NCI-H510A treated with DMSO at 0.1 percent for 48 hours (cell line): Measurements from ENCODE around the gene CAPN3.
"Not testable (repeated sequence)": the region's sequence is repeated elsewhere in the genome, so short reads cannot be mapped to it uniquely, and the experiment has no call there.

Source experiments
- DNase-seq: peaks from one replicate; lab custom pipeline; 2025; lab: John Stamatoyannopoulos, UW

Gene CAPN3

GRCh38 chr15:42359249-42359648 is at the start of gene CAPN3:
Gene CAPN3 (plus strand): TSS chr15:42359501. CDS start chr15:42359806, 305 bp downstream.
- no peak for DNase-seq

GRCh38 chr15:42313463-42313862 is 45.8 kb upstream of the CAPN3 start:
- DNase-seq = no peak

DNA sequence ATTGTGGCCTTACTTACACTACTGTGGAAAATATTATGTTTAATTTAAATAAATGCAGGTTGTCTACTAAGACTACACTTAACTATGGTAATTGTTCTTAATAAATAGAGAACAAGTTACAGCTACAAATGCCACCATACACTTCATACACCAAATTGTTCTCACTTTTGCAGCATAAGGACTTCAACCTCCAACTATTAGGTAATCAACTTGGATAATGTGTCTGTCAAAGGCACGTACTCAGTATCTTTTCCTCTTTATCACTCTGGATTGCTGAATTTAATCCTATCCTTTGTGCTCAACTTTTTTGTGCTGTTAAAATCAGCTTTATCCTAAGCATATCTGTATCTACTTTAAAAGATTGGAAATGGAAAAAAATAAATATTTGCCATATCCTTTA is 44.5 kb upstream of the CAPN3 start:
- DNase-seq = no peak

DNA sequence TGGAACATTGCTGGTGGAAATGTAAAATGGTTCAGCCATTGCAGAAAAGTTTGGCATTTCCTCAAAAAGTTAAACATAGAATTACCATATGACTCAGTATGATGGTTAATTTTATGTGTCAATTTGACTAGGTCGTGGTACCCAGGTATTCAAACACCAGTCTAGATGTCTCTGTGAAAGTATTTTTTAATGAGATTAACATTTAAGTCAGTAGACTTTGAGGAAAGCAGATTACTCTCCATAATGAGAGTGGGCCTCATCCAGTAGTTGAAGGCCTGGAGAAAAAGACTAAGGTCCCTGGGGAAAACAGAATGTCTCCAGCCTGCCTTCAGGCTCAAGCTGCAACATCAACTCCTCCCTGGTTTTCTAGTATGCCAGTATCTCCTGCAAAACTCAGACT is 43.8 kb upstream of the CAPN3 start:
- DNase-seq = no peak

- DNase-seq = not testable (repeated sequence)
These were observed 43.0 kb upstream of the CAPN3 start for GRCh38 chr15:42316282-42316805.

DNA sequence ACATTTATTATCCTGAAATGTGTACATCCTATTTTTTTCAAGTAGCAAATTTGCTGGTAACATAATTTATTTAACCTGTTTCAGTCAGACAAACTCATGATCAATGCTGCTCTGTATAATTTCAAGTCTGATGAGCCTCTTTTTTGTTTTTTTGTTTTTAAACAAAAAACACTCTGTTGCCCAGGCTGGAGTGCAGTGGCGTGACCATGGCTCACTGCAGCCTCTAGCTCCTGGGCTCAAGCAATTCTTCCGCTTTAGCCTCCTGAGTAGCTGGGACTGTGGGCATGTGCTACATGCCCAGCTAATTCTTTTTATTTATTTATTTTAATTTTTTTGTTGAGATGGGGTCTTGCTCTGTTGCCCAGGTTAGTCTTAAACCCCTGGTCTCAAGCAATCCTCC is 40.1 kb upstream of the CAPN3 start:
- DNase-seq = no peak

DNA sequence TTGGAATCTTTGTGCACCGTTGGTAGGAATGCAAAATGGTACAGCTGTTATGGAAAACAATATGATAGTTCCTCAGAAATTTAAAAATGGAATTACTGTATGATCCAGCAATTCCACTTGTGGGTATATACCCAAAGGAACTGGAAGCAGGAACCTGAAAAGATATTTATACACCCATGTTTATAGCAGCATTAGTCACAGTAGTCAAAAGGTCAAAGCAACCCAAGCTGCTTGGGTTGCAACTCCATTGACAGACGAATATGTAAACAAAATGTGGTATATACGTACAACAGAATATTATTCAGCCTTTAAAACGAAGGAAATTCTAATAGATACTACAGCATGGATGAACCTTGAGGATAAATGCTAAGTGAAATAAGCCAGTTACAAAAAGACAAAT is 35.0 kb upstream of the CAPN3 start:
- DNase-seq = no peak

- no peak for DNase-seq
These were observed 30.1 kb upstream of the CAPN3 start for GRCh38 chr15:42329161-42329560.

DNA sequence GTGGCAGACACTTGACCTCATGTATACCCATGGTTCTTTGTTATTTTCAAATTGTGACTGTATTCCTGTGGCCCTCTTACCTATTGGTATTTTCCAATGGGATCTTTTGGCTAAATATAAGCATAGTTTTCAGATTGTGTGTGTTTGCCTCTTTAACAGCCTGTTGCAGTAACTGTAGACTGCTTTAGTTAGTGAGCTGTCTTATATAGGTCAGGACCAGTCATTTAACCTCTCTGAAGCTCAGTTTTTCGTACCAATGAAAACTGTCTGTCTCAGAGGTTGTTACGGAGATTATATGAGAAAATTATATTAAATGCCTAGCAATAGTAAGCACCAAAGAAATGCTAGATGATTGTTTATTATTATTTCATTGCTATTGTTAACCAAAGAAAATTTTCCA is 29.3 kb upstream of the CAPN3 start:
- no peak for DNase-seq

DNA sequence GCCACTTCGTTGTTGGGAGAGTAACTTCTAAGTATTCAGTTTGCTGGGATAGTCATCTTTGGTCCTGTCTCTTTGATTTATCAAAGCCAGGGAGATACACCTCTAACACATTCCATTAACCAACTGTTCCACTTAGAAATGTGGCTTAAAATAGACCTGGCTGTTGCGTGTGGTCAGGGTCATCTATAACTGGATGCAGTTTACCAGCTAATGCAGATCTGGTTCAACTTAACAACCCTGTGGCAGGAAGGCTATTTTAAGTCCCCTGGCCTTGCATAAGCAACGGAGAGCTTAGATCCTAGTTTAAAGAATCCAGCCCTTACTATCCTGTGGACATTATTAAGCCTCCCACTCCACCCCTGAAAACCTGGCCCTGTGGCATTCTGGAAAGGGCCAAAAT is 28.1 kb upstream of the CAPN3 start:
- DNase-seq = no peak

- DNase-seq = no peak
These were observed 27.0 kb upstream of the CAPN3 start for GRCh38 chr15:42332331-42332730.

GRCh38 chr15:42335074-42335473 is 24.2 kb upstream of the CAPN3 start:
- DNase-seq = no peak

- not testable (repeated sequence) for DNase-seq
These were observed 22.7 kb upstream of the CAPN3 start for GRCh38 chr15:42336650-42337049.

GRCh38 chr15:42337104-42337503 is 22.2 kb upstream of the CAPN3 start:
- DNase-seq = not testable (repeated sequence)

- no peak for DNase-seq
These were observed 20.8 kb upstream of the CAPN3 start for GRCh38 chr15:42338500-42338899.

DNA sequence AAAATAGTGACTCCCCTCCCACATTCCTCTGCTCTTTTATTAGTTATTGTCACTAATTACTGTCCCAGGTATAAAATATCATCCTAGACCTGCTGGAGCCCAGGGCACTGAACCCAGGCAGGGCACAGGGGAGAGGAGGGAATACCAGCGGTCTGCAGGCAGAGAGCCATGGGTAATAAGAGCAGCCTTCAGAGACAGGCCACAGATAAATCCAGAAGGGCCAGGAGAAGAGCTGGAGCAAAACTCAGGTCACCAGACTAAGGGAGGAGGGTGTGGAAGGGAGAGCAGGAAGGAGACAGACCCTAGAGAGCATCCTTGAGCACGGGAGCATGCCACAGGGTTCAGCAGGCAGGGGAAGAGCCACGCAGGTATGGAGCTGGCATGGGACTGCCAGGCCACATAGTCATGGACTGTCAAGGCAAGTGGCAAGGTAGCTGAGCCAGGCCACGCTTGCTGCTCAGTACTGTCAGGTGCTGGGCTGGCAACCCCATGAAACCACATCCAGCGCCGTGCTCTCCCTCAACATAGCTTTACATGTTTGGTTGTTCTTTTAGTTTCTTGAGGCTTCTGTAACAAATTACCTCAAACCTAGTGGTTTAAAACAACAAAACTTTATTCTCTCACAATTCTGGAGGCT is 15.6 kb upstream of the CAPN3 start:
- no peak for DNase-seq

GRCh38 chr15:42344763-42345162 is 14.5 kb upstream of the CAPN3 start:
- no peak for DNase-seq

DNA sequence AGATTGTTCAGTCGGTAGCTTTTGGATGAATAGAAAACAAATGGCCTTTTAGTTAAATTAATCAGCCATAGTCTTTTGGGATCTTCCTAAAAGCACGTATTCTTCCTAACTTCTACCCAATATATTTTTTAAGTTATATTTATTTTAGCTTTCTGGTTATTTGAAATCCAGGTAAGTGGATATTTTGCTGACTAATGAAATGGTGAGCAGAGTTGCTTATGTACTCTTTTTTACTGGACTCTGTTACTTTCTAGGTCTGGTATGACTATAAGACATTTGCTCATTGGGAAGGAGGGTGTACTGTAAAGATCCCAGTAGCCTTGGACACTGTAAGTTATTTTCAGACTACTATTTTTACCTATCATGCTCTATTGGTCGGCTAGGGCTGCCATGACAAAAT is 13.8 kb upstream of the CAPN3 start:
- no peak for DNase-seq

- no peak for DNase-seq
These were observed 11.2 kb upstream of the CAPN3 start for GRCh38 chr15:42348083-42348482.

DNA sequence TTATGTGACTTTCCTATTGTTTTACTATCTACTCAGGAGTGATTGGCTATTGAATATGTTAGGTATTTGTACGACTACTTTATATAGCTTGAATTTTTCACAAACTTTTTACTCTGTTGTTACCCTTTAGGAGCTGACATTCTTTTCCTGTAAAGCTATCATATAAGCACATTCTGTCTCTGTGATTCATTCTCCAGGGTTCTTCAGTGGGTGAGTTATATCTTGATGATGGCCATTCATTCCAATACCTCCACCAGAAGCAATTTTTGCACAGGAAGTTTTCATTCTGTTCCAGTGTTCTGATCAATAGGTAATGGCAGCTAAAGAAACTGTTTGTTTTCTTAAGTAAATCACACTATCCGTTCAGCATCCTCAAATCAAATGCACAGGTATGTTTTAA is 10.1 kb upstream of the CAPN3 start:
- no peak for DNase-seq

DNA sequence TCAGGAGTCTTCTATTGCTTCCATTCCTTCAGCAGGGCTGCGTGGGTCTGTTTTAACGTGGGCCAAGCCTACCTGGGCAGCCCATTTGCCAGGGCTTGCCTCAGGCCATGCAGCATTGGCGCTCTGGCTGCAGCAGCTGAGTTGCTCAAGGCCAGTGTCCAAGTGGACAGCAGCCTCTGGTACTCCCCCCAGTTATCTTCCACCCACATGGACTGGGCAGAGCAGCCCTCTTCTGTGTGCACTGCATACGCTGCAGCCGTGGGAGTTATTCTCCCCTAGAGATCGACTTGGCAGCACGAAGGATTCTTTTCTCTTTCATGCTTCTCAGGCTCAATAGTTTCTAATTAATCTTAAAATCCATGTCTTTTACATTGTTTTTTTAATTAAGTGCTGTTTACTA is 6.9 kb upstream of the CAPN3 start:
- DNase-seq = no peak

DNA sequence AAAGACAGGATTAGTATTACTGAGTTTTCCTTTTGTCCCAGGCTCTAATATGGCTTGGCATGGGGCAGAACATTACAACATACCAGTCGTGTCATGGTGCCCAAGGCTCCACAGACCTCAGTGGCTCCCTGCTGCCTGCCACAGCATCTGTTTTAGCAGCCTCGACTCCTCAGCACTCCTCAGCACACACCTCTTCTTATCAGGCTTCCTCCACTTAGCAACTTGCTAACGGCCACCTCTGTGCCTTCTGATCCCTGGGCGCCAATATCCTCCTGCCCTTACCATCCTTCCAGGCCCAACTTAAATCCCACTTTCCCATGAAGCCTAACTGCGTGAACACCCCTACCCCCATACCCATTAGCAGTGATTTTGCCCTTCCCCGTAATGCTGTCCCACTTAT is 6.2 kb upstream of the CAPN3 start:
- DNase-seq = no peak

DNA sequence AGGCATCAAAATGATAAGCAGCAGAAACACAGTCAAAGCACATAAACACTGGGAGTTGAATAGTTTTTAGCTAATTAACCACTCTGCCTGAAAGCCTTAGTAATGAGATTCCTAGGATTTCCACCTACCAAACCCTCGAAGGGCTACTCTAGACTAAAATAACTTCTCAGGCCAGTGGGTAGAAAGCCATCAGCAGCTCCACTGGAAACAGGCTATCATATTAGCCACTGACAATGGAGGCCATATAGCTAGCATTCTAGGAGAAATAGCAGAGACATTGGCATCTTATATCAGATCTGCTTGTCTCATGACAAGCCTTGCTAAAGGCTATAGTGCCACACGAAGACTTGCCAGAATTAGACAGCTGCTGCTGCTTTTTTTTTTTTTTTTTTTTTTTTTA is 4.5 kb upstream of the CAPN3 start:
- DNase-seq = no peak

DNA sequence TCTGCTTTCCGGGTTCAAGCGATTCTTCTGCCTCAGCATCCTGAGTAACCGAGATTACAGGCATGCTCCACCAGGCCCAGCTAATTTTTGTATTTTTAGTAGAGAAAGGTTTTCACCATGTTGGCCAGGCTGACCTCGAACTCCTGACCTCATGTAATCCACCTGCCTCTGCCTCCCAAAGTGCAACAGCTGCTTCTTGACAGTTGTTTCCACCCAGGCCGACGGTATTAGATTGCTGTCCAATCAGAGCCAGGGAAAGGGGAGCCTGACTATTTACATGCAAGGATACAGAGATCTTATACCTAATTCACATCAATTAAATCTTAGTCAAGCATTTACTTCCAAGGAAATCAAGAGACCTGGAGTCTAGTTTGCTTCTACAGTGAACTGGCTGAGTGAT is 4.0 kb upstream of the CAPN3 start:
- DNase-seq = no peak
